MCF 10A (cell line): Measurements from ENCODE around the gene PSD2. TPM values are rescaled to one million over a fixed set of nuclear protein-coding genes. Genes with fewer than 3 reads are reported as not detected.

ENCODE experiments used
- BruUV-seq: library from RNA; stranded (reverse); fragments of 400-500 nt; replicated peaks from 2 replicates; lab custom pipeline; 2021; lab: Mats Ljungman, UMichigan
- CTCF ChIA-PET: fragments of 300-600 bp; sonication (Branson Sonifier 250); formaldehyde crosslinking; extraction: SDS; loops from one replicate; lab custom pipeline; 2021; ENCODE audit warnings: antibody characterized with exemption, inconsistent platforms; lab: Yijun Ruan, JAX
- POLR2A ChIA-PET: fragments of 300-600, 350-650 bp; sonication (Branson Sonifier 250); formaldehyde crosslinking; extraction: SDS; loops from one replicate; lab custom pipeline; 2020; ENCODE audit warnings: antibody characterized with exemption, inconsistent platforms; lab: Yijun Ruan, JAX
- DNase-seq: peaks from one replicate; pipeline ENCODE4 v3.0.0-alpha.2; 2018; ENCODE audit not compliant: unreplicated experiment
- H3K27ac Mint-ChIP-seq: one replicate; pipeline ENCODE4 v1.8.0; 2022; ENCODE audit warnings: mild to moderate bottlenecking, low read depth, mixed read lengths; ENCODE audit not compliant: unreplicated experiment
- H3K27me3 Mint-ChIP-seq: one replicate; pipeline ENCODE4 v1.8.0; 2022; ENCODE audit warnings: mixed read lengths; ENCODE audit not compliant: insufficient read depth, unreplicated experiment
- H3K36me3 Mint-ChIP-seq: one replicate; pipeline ENCODE4 v1.8.0; 2022; ENCODE audit warnings: mild to moderate bottlenecking, moderate library complexity, mixed read lengths; ENCODE audit not compliant: insufficient read depth, unreplicated experiment
- H3K4me1 Mint-ChIP-seq: one replicate; pipeline ENCODE4 v1.8.0; 2022; ENCODE audit warnings: mixed read lengths; ENCODE audit not compliant: insufficient read depth, unreplicated experiment
- H3K4me3 Mint-ChIP-seq: one replicate; pipeline ENCODE4 v1.8.0; 2022; ENCODE audit warnings: mild to moderate bottlenecking, moderate library complexity, mixed read lengths; ENCODE audit not compliant: unreplicated experiment
- H3K9me3 Mint-ChIP-seq: one replicate; pipeline ENCODE4 v1.8.0; 2022; ENCODE audit warnings: mixed read lengths; ENCODE audit not compliant: unreplicated experiment
- CTCF ChIP-seq: fragments of 200-600 bp; IDR thresholded peaks from one replicate; pipeline ENCODE4 v1.8.0; 2022; ENCODE audit warnings: antibody characterized with exemption, mild to moderate bottlenecking; ENCODE audit not compliant: unreplicated experiment
- intact Hi-C: fragments of 100-400 bp; cut with micrococcal nuclease; formaldehyde crosslinking; loops from 2 replicates; pipeline ENCODE4 v1.14.1; 2022
- total RNA-seq: library from RNA; stranded (reverse); gene quantifications from 2 replicates; pipeline ENCODE4 v1.2.3, GENCODE V29; 2022

Gene PSD2
- total RNA-seq, 1 experiment from 2014 or later = not detected

- CTCF ChIA-PET = interaction anchor here (0.6 to 3.0 kb wide), 4 partner anchors 10 to 135 kb away, joined by 3 to 17 read pairs (median 12); no protein-coding TSS in a partner anchor
- POLR2A ChIA-PET = no interaction called here
- no TSS peak for BruUV-seq
- Mint-ChIP-seq H3K4me3 (no peak overlapping the region), H3K36me3 (no peaks in the 10 kb centered on the region), H3K27me3 (peaks cover 69% of the 10 kb centered on the region), H3K9me3 (no peaks in the 10 kb centered on the region), H3K27ac (no peak overlapping the region), H3K4me1 (no peaks in the 10 kb centered on the region)
- no peak for TF ChIP-seq CTCF
- intact Hi-C loops = no loop called here
- DNase-seq = no peak
Measured at GRCh38 chr5:139833525-139833924, 37.9 kb downstream of the PSD2 start.

GRCh38 chr5:139835656-139836055, 40.0 kb downstream of the PSD2 start:
- no peak for TF ChIP-seq CTCF
- CTCF ChIA-PET = interaction anchor here (0.8 to 1.9 kb wide), 3 partner anchors 11 to 133 kb away, joined by 3 to 8 read pairs (median 3); no protein-coding TSS in a partner anchor

GRCh38 chr5:139836469-139837208, 41.0 kb downstream of the PSD2 start:
- BruUV-seq = no TSS peak

More at GRCh38 chr5:139835656-139836055, 40.0 kb downstream of the PSD2 start:
- Mint-ChIP-seq H3K9me3 (no peaks in the 10 kb centered on the region), H3K4me3 (no peak overlapping the region), H3K27me3 (peaks cover 53% of the 10 kb centered on the region), H3K27ac (no peak overlapping the region), H3K36me3 (no peaks in the 10 kb centered on the region), H3K4me1 (no peaks in the 10 kb centered on the region)
- POLR2A ChIA-PET = no interaction called here
- no TSS peak for BruUV-seq
- intact Hi-C loops = no loop called here
- peak; percentile 25 for DNase-seq

More at GRCh38 chr5:139836469-139837208, 41.0 kb downstream of the PSD2 start:
- CTCF ChIA-PET = interaction anchor here (1.1 to 1.9 kb wide), 2 partner anchors 27 to 132 kb away, joined by 3 to 8 read pairs; no protein-coding TSS in a partner anchor
- no peak overlapping the region for H3K4me3 Mint-ChIP-seq
- no peak for TF ChIP-seq CTCF
- no peak for DNase-seq
- no peak overlapping the region for H3K27ac Mint-ChIP-seq
- no peaks in the 10 kb centered on the region for H3K9me3 Mint-ChIP-seq
- no peaks in the 10 kb centered on the region for H3K4me1 Mint-ChIP-seq
- peaks cover 53% of the 10 kb centered on the region for H3K27me3 Mint-ChIP-seq
- POLR2A ChIA-PET = no interaction called here
- intact Hi-C loops = no loop called here
- no peaks in the 10 kb centered on the region for H3K36me3 Mint-ChIP-seq
